ENCODE measurements around the gene CES4A. TPM values are rescaled to one million over a fixed set of nuclear protein-coding genes. Genes with fewer than 3 reads are reported as not detected.

Gene CES4A
- total and polyA plus RNA-seq, 9 of the 15 experiments (the other 6 are each of a cell fraction or from before 2014, with no cell fraction given), result 0.09 to 0.13 (median 0.11) TPM; not detected in 6

- TF ChIP-seq ZBTB49 (CRISPR knock-in tag; IDR thresholded peaks at IDR 0.05; ENCODE audit: borderline replicate concordance) (no peak), ZNF324 (CRISPR knock-in tag; IDR thresholded peaks at IDR 0.05) (no peak), MBD2 (IDR thresholded peaks at IDR 0.05; ENCODE audit: borderline replicate concordance, low read depth) (no peak), SMAD4 (CRISPR knock-in tag; conservative IDR thresholded peaks at IDR 0.05) (no peak), RBM17 (IDR thresholded peaks at IDR 0.05; ENCODE audit: borderline replicate concordance, low read depth, low read length) (no peak), SLC30A9 (CRISPR knock-in tag; IDR thresholded peaks at IDR 0.05) (no peak), ZC3H4 (CRISPR knock-in tag; IDR thresholded peaks at IDR 0.05; ENCODE audit: borderline replicate concordance) (no peak), MNT (conservative IDR thresholded peaks at IDR 0.05) (no peak), MXD1 (CRISPR knock-in tag; IDR thresholded peaks at IDR 0.05; ENCODE audit: borderline replicate concordance, poor library complexity, severe bottlenecking) (no peak), BHLHE40 (IDR thresholded peaks at IDR 0.05; ENCODE audit: low read length) (peak; percentile 45; the same call in 1 of the 2 replicates)
Measured at GRCh38 chr16:66977341-66978113, 10.9 kb upstream of the CES4A start (continued).

Data from K562 (cell line).